NB4 (cell line): ENCODE results near the gene ANO10.

Experiments used
- MYC ChIP-seq: IDR thresholded peaks from 2 replicates; pipeline ENCODE4 v1.6.1; 2011; ENCODE audit warnings: low read depth, low read length
- POLR2A ChIP-seq: IDR thresholded peaks from 2 replicates; pipeline ENCODE4 v1.6.1; 2011; ENCODE audit warnings: mild to moderate bottlenecking; ENCODE audit not compliant: insufficient read length; ENCODE audit errors: extremely low read depth
- TF ChIP-seq, protein P1 (sequence below): IDR thresholded peaks from one replicate; pipeline ENCODE4 v1.5.1; 2012; ENCODE audit warnings: low read depth, low read length

DNA sequence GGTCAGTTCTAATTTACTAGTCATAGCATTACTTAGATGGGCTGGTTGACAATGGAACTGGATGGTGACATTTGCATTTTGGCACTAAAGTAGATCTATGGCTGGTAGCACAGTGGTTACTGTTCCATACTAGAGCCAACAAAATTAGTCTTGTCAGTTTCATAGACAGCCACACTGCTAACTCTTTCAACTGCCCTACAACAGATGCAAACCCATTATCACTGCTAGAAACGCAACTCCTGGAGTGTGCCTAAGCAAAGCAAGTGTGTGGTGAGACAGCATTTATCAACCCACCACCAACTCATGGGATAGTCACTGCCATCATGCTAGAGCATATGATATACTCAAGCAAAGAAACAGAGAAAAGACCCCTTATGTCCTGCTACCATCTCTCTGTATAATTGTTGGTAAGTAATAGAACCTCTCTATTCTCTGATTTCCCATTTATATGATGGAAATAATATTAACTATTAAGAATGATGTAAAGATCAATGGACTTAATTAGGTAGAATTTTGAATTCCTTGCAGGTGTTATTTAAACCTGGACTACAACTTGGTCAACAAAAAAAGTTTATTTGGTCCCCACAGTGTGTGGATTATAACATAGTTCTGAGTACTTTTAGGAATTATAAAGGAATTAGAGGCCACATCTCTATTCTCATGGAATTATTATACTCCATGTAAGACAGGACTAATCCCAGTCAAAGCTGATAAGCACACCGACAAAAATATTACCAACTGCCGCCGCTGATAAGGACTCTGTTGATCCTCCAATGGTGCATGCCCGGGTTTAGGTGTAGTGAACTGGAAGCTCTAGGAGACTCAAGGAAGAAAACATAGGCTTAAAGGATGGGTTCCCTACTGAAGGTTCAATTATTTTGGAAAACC lies 49.1 kb upstream of the ANO10 start:
- TF ChIP-seq, protein P1, sequence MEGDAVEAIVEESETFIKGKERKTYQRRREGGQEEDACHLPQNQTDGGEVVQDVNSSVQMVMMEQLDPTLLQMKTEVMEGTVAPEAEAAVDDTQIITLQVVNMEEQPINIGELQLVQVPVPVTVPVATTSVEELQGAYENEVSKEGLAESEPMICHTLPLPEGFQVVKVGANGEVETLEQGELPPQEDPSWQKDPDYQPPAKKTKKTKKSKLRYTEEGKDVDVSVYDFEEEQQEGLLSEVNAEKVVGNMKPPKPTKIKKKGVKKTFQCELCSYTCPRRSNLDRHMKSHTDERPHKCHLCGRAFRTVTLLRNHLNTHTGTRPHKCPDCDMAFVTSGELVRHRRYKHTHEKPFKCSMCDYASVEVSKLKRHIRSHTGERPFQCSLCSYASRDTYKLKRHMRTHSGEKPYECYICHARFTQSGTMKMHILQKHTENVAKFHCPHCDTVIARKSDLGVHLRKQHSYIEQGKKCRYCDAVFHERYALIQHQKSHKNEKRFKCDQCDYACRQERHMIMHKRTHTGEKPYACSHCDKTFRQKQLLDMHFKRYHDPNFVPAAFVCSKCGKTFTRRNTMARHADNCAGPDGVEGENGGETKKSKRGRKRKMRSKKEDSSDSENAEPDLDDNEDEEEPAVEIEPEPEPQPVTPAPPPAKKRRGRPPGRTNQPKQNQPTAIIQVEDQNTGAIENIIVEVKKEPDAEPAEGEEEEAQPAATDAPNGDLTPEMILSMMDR: no peak
- TF ChIP-seq POLR2A (no peak), MYC (no peak)
